ENCODE data around the gene RNF103. TPM values are rescaled to one million over a fixed set of nuclear protein-coding genes. Genes with fewer than 3 reads are reported as not detected.
"Not testable (repeated sequence)": the region's sequence is repeated elsewhere in the genome, so short reads cannot be mapped to it uniquely, and the experiment has no call there.

RNF103 gene
- total and polyA plus RNA-seq, 12 donors: 13.7 to 37.7 (median 28.6) TPM

DNA sequence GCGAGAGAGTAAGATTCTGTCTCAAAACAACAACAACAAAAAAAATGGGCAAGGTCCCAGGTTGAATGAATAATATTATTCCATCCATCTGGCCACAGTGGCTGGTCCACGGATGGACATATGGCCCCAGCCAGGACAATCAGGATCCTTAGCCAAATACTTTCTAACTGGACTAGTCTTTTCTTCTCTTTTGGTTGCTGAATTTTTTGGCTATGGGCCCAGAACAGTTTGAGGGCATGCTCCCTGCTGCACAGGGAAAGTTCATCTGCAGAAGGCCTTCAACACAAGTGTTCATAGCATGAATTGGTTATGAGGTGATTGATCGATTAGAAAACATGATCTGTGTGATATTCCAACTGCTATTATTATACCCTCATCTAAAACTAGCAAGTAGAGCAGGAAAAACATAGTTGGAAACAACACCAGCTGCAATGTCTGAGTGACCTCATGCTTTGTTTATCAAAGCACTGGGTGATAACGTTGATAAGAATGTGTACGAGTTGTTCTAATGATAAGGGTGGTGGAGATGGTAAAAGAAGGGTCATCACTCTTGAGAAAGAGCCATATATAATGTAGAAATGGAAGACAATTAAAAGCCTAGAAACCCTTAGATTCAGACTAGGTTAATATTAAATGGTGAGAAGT, 47.8 kb upstream of the RNF103 start:
- intact Hi-C loops (cut with DNase I): no loop called here
- Histone ChIP-seq H3K27ac (peak overlapping the region in 2 of 5 donors; percentile 26 to 50), H3K9me3 (replicated peaks in 1 of 3) (no peaks in the 10 kb centered on the region), H3K27me3 (no peaks in the 10 kb centered on the region), H3K4me1 (replicated peaks in 1 of 2) (peaks cover 10 to 13% of the 10 kb centered on the region in 2 donors), H3K4me3 (no peak overlapping the region), H3K36me3 (replicated peaks in 1 of 2) (no peaks in the 10 kb centered on the region)
- peak; percentile 32 to 60 (median 51) for DNase-seq
- TF ChIP-seq, protein P1, sequence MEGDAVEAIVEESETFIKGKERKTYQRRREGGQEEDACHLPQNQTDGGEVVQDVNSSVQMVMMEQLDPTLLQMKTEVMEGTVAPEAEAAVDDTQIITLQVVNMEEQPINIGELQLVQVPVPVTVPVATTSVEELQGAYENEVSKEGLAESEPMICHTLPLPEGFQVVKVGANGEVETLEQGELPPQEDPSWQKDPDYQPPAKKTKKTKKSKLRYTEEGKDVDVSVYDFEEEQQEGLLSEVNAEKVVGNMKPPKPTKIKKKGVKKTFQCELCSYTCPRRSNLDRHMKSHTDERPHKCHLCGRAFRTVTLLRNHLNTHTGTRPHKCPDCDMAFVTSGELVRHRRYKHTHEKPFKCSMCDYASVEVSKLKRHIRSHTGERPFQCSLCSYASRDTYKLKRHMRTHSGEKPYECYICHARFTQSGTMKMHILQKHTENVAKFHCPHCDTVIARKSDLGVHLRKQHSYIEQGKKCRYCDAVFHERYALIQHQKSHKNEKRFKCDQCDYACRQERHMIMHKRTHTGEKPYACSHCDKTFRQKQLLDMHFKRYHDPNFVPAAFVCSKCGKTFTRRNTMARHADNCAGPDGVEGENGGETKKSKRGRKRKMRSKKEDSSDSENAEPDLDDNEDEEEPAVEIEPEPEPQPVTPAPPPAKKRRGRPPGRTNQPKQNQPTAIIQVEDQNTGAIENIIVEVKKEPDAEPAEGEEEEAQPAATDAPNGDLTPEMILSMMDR (IDR thresholded peaks at IDR 0.05): no peak
- TF ChIP-seq POLR2A (IDR thresholded peaks at IDR 0.05): no peak
- 31 to 38% (median 37%) methylated on average over 5 of the region's 5 CpGs for WGBS, 4 donors

DNA sequence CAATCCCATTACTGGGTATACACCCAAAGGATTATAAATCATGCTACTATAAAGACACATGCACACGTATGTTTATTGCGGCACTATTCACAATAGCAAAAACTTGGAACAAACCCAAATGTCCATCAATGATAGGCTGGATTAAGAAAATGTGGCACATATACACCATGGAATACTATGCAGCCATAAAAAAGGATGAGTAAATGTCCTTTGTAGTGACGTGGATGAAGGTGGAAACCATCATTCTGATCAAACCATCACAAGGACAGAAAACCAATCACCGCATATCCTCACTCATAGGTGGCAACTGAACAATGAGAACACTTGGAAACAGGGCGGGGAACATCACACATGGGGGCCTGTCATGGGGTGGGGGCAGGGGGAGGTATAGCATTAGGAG, 45.7 kb upstream of the RNF103 start:
- H3K27ac ChIP-seq; DNase-seq; H3K4me3 ChIP-seq; H3K27me3 ChIP-seq; H3K9me3 ChIP-seq (replicated peaks in 1 of 3); intact Hi-C loops (cut with DNase I); H3K36me3 ChIP-seq (replicated peaks in 1 of 2): not testable (repeated sequence)
- peaks cover 10 to 13% of the 10 kb centered on the region in 2 donors for H3K4me1 ChIP-seq (replicated peaks in 1 of 2)
- 70 to 93% (median 86%) methylated on average over 5 of the region's 5 CpGs for whole genome bisulfite sequencing, 4 donors

DNA sequence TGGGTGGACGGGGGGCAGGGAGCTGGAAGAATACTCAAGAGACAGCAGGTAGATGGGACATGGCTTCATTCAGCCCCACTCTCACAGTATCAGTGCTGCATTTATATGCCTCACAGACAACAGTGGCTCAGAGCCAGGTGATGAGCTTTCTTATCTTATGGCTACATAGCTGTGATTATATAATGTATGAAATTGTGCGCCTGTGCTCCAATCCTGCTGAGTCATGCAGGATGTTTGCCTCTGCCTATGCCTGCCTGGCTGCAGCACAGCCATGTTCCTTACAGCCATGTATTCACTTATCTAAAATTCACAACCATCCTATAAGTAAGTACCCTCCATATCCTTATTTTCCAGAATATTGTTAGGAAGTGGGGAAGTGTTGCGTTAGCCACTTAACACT, 37.7 kb upstream of the RNF103 start:
- Histone ChIP-seq H3K27ac (no peak overlapping the region), H3K9me3 (replicated peaks in 1 of 3) (no peaks in the 10 kb centered on the region), H3K36me3 (replicated peaks in 1 of 2) (no peaks in the 10 kb centered on the region), H3K27me3 (no peaks in the 10 kb centered on the region), H3K4me3 (no peak overlapping the region), H3K4me1 (replicated peaks in 1 of 2) (no peaks in the 10 kb centered on the region)
- TF ChIP-seq, protein P1 (IDR thresholded peaks at IDR 0.05): no peak
- TF ChIP-seq POLR2A (IDR thresholded peaks at IDR 0.05): no peak
- DNase-seq: no peak
- intact Hi-C loops (cut with DNase I): no loop called here
- 95 to 100% (median 97%) methylated on average over 3 of the region's 3 CpGs for WGBS, 4 donors

DNA sequence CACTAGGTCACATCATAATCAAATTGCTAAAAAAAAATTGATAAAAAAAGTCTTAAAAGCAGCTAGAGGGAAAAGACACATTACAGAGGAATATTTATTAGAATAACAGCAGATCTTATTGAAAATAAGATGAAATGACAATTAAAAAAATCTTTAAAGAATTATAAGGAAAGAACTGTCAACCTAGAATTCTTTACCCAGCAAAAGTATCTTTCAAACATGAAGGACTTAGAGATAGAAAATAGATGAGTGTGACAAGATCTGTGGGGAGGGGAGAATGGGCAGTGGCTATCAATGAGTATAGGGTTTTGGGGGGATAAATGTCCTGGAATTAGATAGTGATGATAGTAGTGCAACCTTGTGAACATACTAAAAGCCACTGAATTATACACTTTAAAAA, 26.5 kb upstream of the RNF103 start:
- Histone ChIP-seq H3K27me3 (no peaks in the 10 kb centered on the region), H3K36me3 (replicated peaks in 1 of 2) (no peaks in the 10 kb centered on the region), H3K4me3 (no peak overlapping the region), H3K9me3 (replicated peaks in 1 of 3) (peaks cover 0 to 14% (median 11%) of the 10 kb centered on the region in 3 donors), H3K4me1 (replicated peaks in 1 of 2) (no peaks in the 10 kb centered on the region), H3K27ac (no peak overlapping the region)
- intact Hi-C loops (cut with DNase I): no loop called here
- no peak for DNase-seq
- TF ChIP-seq, protein P1 (IDR thresholded peaks at IDR 0.05): no peak
- no peak for TF ChIP-seq POLR2A (IDR thresholded peaks at IDR 0.05)
